CD4-positive, alpha-beta memory T cell (primary cell): ENCODE data around the gene LY9. TPM values are rescaled to one million over a fixed set of nuclear protein-coding genes. Genes with fewer than 3 reads are reported as not detected.
A peak's percentile ranks its signal among the peaks of the same experiment; 100 is the strongest.

Source experiments
- CTCF ChIA-PET: fragments of 350-600 bp; sonication (Branson Sonifier 250); formaldehyde crosslinking; loops from one replicate; lab custom pipeline; 2021; ENCODE audit warnings: inconsistent platforms; ENCODE audit not compliant: partially characterized antibody; lab: Charles Lee
- POLR2A ChIA-PET: fragments of 350-600 bp; sonication (Branson Sonifier 250); formaldehyde crosslinking; loops from one replicate; lab custom pipeline; 2021; ENCODE audit not compliant: partially characterized antibody; lab: Charles Lee
- DNase-seq, 5 donors: peaks; one replicate each; pipeline versions ENCODE4 v3.0.0 to v3.0.0-alpha.2; 2020 to 2022; ENCODE audit warnings: mixed read lengths in 1 of 5
- H3K27ac ChIP-seq: one replicate; pipeline ENCODE4 v1.7.0; 2013; ENCODE audit warnings: low read depth, low read length
- H3K27me3 ChIP-seq: 2 replicates; pipeline ENCODE4 v1.7.0; 2013; ENCODE audit warnings: mild to moderate bottlenecking, low read length, moderate library complexity; ENCODE audit not compliant: insufficient read depth
- H3K36me3 ChIP-seq: 2 replicates; pipeline ENCODE4 v1.7.0; 2013; ENCODE audit warnings: mild to moderate bottlenecking, low read length, moderate library complexity; ENCODE audit not compliant: insufficient read depth
- H3K4me1 ChIP-seq: 2 replicates; pipeline ENCODE4 v1.7.0; 2013; ENCODE audit warnings: mild to moderate bottlenecking, low read length, moderate library complexity; ENCODE audit not compliant: insufficient read depth
- H3K4me3 ChIP-seq, 2 donors: one replicate each; pipeline ENCODE4 v1.7.0; 2013; ENCODE audit warnings: low read length in 2 of 2, mild to moderate bottlenecking in 1 of 2
- H3K9me3 ChIP-seq, 2 donors: one replicate each; pipeline ENCODE4 v1.7.0; 2013; ENCODE audit warnings: low read length in 2 of 2, control low read depth in 1 of 2; ENCODE audit not compliant: control insufficient read depth in 1 of 2
- H3K27ac Mint-ChIP-seq, 7 donors: one replicate each; pipeline ENCODE4 v1.8.0; 2020 to 2021; ENCODE audit warnings: mixed read lengths in 7 of 7, mild to moderate bottlenecking in 6 of 7, inconsistent platforms in 3 of 7, moderate library complexity in 3 of 7
- H3K27me3 Mint-ChIP-seq, 2 donors: one replicate each; pipeline ENCODE4 v1.8.0; 2020 to 2021; ENCODE audit warnings: mixed read lengths in 2 of 2
- H3K36me3 Mint-ChIP-seq, 2 donors: one replicate each; pipeline ENCODE4 v1.8.0; 2020 to 2021; ENCODE audit warnings: mixed read lengths in 2 of 2, inconsistent platforms in 1 of 2, mild to moderate bottlenecking in 1 of 2
- H3K4me1 Mint-ChIP-seq, 4 donors: one replicate each; pipeline ENCODE4 v1.8.0; 2020 to 2021; ENCODE audit warnings: mixed read lengths in 4 of 4, mild to moderate bottlenecking in 1 of 4
- H3K4me3 Mint-ChIP-seq, 8 donors: one replicate each; pipeline ENCODE4 v1.8.0; 2020 to 2021; ENCODE audit warnings: mixed read lengths in 8 of 8, mild to moderate bottlenecking in 7 of 8, moderate library complexity in 6 of 8, inconsistent platforms in 3 of 8
- H3K9me3 Mint-ChIP-seq, 8 donors: one replicate each; pipeline ENCODE4 v1.8.0; 2020 to 2021; ENCODE audit warnings: mixed read lengths in 8 of 8, mild to moderate bottlenecking in 5 of 8, inconsistent platforms in 3 of 8, moderate library complexity in 1 of 8
- intact Hi-C: fragments of 100-400 bp; cut with micrococcal nuclease; formaldehyde crosslinking; loops from one replicate; pipeline ENCODE4 v1.15.1; 2023
- polyA plus RNA-seq, 2 donors: library from polyadenylated mRNA; unstranded; fragments of 300-500 nt; fragmentation: Illumina TruSeq; gene quantifications; one replicate each; pipeline ENCODE4 v1.2.3, GENCODE V29; 2021
- total RNA-seq, 2 experiments: library from RNA; stranded (reverse); gene quantifications; one replicate each; pipeline ENCODE4 v1.2.3, GENCODE V29; 2021

LY9 gene
- total and polyA plus RNA-seq, 4 experiments from 2014 or later: 131 to 211 (median 150) TPM

DNA sequence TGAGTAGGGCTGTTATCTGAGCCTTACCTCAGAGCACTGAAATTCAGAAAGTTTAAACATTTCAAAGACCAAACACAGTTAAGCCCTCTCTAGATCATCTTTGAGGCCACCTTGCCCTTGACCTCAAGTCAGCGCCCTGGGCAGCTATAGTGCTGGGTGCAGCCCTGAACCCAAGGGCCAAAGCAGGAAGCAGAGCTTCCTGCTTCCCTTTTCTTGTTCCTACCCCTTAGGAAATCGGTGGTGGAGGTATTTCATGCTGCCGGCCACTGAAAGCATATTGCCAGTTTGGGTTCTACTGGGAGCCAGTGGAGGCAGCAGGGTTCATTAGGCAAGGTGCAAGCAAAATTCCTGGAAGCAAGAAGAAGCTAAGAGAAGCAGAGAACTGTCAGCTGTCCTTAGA, 40.6 kb downstream of the LY9 start:
- H3K9me3 ChIP-seq: no peaks in the 10 kb centered on the region
- peak overlapping the region; percentile 70 to 99 (median 91) for H3K27ac Mint-ChIP-seq
- H3K9me3 Mint-ChIP-seq: no peaks in the 10 kb centered on the region
- H3K36me3 Mint-ChIP-seq: no peaks in the 10 kb centered on the region
- no peaks in the 10 kb centered on the region for H3K27me3 ChIP-seq
- no peak overlapping the region for H3K4me3 ChIP-seq
- no peaks in the 10 kb centered on the region for H3K27me3 Mint-ChIP-seq
- ChIA-PET CTCF (interaction anchor here (0.7 to 10.9 kb wide), 28 partner anchors 9 to 262 kb away, joined by 3 to 369 read pairs (median 9); partner anchors contain the start of genes ITLN1, ITLN2 and LY9), POLR2A (interaction anchor here (0.9 to 7.4 kb wide), 25 partner anchors 17 to 365 kb away, joined by 3 to 85 read pairs (median 5); partner anchors contain the start of genes DEDD, ITLN1, ITLN2 and KLHDC9)
- H3K27ac ChIP-seq: peak overlapping the region; percentile 33
- intact Hi-C loops: loop anchor here (5.0 kb wide), 1 partner anchor 261 kb away; the partner anchor contains the start of gene KLHDC9
- DNase-seq: no peak
- peaks cover 48% of the 10 kb centered on the region for H3K4me1 ChIP-seq
- H3K4me1 Mint-ChIP-seq: peaks cover 46 to 69% (median 58%) of the 10 kb centered on the region in 4 donors
- H3K36me3 ChIP-seq: no peaks in the 10 kb centered on the region
- H3K4me3 Mint-ChIP-seq: peak overlapping the region in 7 of 8 donors; percentile 31 to 70 (median 55)

- Mint-ChIP-seq H3K4me1 (peaks cover 46 to 69% (median 58%) of the 10 kb centered on the region in 4 donors), H3K27me3 (no peaks in the 10 kb centered on the region), H3K27ac (peak overlapping the region; percentile 70 to 99 (median 94)), H3K4me3 (peak overlapping the region in 6 of 8 donors; percentile 31 to 70 (median 51)), H3K36me3 (no peaks in the 10 kb centered on the region), H3K9me3 (no peaks in the 10 kb centered on the region)
- H3K27me3 ChIP-seq: no peaks in the 10 kb centered on the region
- ChIA-PET CTCF (interaction anchor here (0.7 to 10.9 kb wide), 29 partner anchors 8 to 262 kb away, joined by 3 to 369 read pairs (median 8); partner anchors contain the start of genes ITLN1, ITLN2 and LY9), POLR2A (interaction anchor here (0.6 to 7.4 kb wide), 38 partner anchors 11 to 914 kb away, joined by 3 to 85 read pairs (median 4); partner anchors contain the start of genes ARHGAP30, CD48, DEDD and ITLN1)
- H3K27ac ChIP-seq: peak overlapping the region; percentile 33
- no peak for DNase-seq
- H3K9me3 ChIP-seq: no peaks in the 10 kb centered on the region
- H3K4me1 ChIP-seq: peaks cover 48% of the 10 kb centered on the region
- H3K4me3 ChIP-seq: no peak overlapping the region
- intact Hi-C loops: loop anchor here (1.0 to 5.0 kb wide), 5 partner anchors 40 to 260 kb away; partner anchors contain the start of genes KLHDC9 and LY9
- no peaks in the 10 kb centered on the region for H3K36me3 ChIP-seq
Measured at GRCh38 chr1:160836981-160837557, 41.1 kb downstream of the LY9 start.

DNA sequence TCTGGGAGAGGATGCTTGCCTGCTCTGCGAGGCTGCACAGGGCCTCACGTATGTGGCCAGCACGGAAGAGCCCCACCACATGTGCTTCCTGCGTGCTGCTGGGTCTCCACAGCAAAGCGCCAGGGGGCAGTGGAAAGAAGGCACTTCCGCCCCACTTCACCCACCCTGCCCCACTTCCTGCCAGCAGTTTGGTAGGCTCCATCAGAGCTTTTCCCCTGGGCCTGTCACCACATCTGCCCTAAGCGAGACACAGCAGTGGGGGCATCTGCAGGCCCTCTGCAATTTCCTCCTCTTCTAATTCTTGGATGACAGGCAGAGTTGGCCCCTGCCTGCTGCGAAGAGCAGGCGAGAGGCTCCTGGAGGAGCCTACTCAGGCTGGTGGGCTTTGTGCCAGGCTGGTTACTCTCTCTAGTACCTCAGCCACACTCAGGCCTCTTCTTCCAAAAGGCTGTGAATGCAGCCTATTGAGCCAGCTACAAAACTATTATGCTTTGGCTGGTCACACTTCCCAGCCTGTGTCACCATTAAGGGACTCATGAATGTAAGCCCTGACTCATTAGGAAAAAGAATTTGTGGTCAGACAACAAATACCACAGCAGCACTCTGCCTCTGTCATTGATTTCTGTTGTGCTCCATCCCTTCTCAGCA, 41.7 kb downstream of the LY9 start:
- Mint-ChIP-seq H3K9me3 (no peaks in the 10 kb centered on the region), H3K4me3 (peak overlapping the region in 7 of 8 donors; percentile 52 to 88 (median 71)), H3K27me3 (peaks cover 0 to under 1% of the 10 kb centered on the region in 2 donors), H3K4me1 (peaks cover 46 to 69% (median 58%) of the 10 kb centered on the region in 4 donors), H3K27ac (peak overlapping the region; percentile 92 to 99 (median 94)), H3K36me3 (no peaks in the 10 kb centered on the region)
- H3K4me1 ChIP-seq: peaks cover 48% of the 10 kb centered on the region
- H3K4me3 ChIP-seq: no peak overlapping the region
- H3K36me3 ChIP-seq: no peaks in the 10 kb centered on the region
- intact Hi-C loops: loop anchor here (1.0 to 5.0 kb wide), 5 partner anchors 40 to 260 kb away; partner anchors contain the start of genes KLHDC9 and LY9
- ChIA-PET POLR2A (interaction anchor here (0.6 to 7.4 kb wide), 37 partner anchors 11 to 914 kb away, joined by 3 to 85 read pairs (median 4); partner anchors contain the start of genes ARHGAP30, CD48, DEDD and ITLN1), CTCF (interaction anchor here (0.7 to 10.9 kb wide), 26 partner anchors 8 to 261 kb away, joined by 3 to 369 read pairs (median 6); partner anchors contain the start of genes ITLN1, ITLN2 and LY9)
- DNase-seq: peak; percentile 88 to 91 (median 89)
- H3K27ac ChIP-seq: peak overlapping the region; percentile 60
- no peaks in the 10 kb centered on the region for H3K9me3 ChIP-seq
- no peaks in the 10 kb centered on the region for H3K27me3 ChIP-seq

DNA sequence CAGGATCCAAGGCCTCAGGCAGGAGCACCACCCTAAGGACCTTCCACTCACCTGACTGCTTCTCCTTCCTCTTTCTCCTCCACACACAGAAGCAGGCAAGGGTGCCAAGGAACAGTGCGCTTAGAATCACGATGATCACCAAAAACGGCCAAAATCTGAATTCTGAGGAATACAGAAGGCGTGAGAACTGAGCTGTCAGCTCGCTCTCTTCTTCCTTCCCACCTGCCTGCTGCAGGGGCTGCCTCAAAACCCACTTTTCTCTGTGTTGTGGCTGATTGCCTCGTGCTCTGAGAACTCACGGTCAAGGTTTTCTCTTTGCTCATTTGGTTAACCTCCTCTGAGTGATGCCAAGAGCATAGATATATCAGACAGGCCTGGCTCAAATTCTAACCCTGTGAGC, 42.9 kb downstream of the LY9 start:
- H3K4me3 ChIP-seq: no peak overlapping the region
- H3K9me3 ChIP-seq: no peaks in the 10 kb centered on the region
- Mint-ChIP-seq H3K4me3 (peak overlapping the region in 7 of 8 donors; percentile 17 to 88 (median 71)), H3K27me3 (peaks cover 1 to 2% of the 10 kb centered on the region in 2 donors), H3K9me3 (no peaks in the 10 kb centered on the region), H3K36me3 (no peaks in the 10 kb centered on the region), H3K4me1 (peaks cover 43 to 57% (median 52%) of the 10 kb centered on the region in 4 donors), H3K27ac (peak overlapping the region; percentile 92 to 99 (median 94))
- intact Hi-C loops: loop anchor here (5.0 kb wide), 1 partner anchor 258 kb away; the partner anchor contains the start of gene KLHDC9
- CTCF ChIA-PET: interaction anchor here (1.5 to 10.9 kb wide), 6 partner anchors 43 to 158 kb away, joined by 3 to 369 read pairs (median 61); partner anchors contain the start of genes ITLN1 and ITLN2
- POLR2A ChIA-PET: interaction anchor here (2.1 to 7.4 kb wide), 2 partner anchors 38 to 41 kb away, joined by 10 to 85 read pairs; partner anchors contain the start of gene LY9
- DNase-seq: peak in 1 of 5 donors; percentile 21
- H3K4me1 ChIP-seq: peaks cover 48% of the 10 kb centered on the region
- no peaks in the 10 kb centered on the region for H3K27me3 ChIP-seq
- no peaks in the 10 kb centered on the region for H3K36me3 ChIP-seq
- H3K27ac ChIP-seq: peak overlapping the region; percentile 60

GRCh38 chr1:160839746-160840145, 43.8 kb downstream of the LY9 start:
- H3K4me1 ChIP-seq: peaks cover 48% of the 10 kb centered on the region
- no peaks in the 10 kb centered on the region for H3K36me3 Mint-ChIP-seq
- H3K9me3 Mint-ChIP-seq: no peaks in the 10 kb centered on the region
- no peak overlapping the region for H3K4me3 ChIP-seq
- DNase-seq: no peak
- peaks cover 1 to 2% of the 10 kb centered on the region in 2 donors for H3K27me3 Mint-ChIP-seq
- H3K4me1 Mint-ChIP-seq: peaks cover 41 to 53% (median 49%) of the 10 kb centered on the region in 4 donors
- H3K27me3 ChIP-seq: no peaks in the 10 kb centered on the region
- intact Hi-C loops: loop anchor here (5.0 kb wide), 1 partner anchor 258 kb away; the partner anchor contains the start of gene KLHDC9
- ChIA-PET POLR2A (interaction anchor here (0.6 to 7.4 kb wide), 3 partner anchors 42 to 363 kb away, joined by 3 to 85 read pairs (median 3); partner anchors contain the start of gene LY9), CTCF (interaction anchor here (0.7 to 10.9 kb wide), 4 partner anchors 42 to 132 kb away, joined by 3 to 369 read pairs (median 94); partner anchors contain the start of genes ITLN1 and ITLN2)
- no peaks in the 10 kb centered on the region for H3K9me3 ChIP-seq
- no peak overlapping the region for H3K27ac ChIP-seq
- peak overlapping the region in 6 of 7 donors; percentile 3 to 99 (median 72) for H3K27ac Mint-ChIP-seq
- peak overlapping the region in 1 of 8 donors; percentile 31 for H3K4me3 Mint-ChIP-seq
- H3K36me3 ChIP-seq: no peaks in the 10 kb centered on the region

GRCh38 chr1:160841079-160841478, 45.1 kb downstream of the LY9 start:
- H3K4me3 Mint-ChIP-seq: no peak overlapping the region
- H3K36me3 Mint-ChIP-seq: no peaks in the 10 kb centered on the region
- Histone ChIP-seq H3K4me1 (peaks cover 37% of the 10 kb centered on the region), H3K4me3 (no peak overlapping the region), H3K36me3 (no peaks in the 10 kb centered on the region), H3K27ac (no peak overlapping the region), H3K9me3 (no peaks in the 10 kb centered on the region), H3K27me3 (no peaks in the 10 kb centered on the region)
- DNase-seq: no peak
- POLR2A ChIA-PET: interaction anchor here (1.0 kb wide), 1 partner anchor 36 kb away, joined by 3 read pairs; no protein-coding TSS in a partner anchor
- CTCF ChIA-PET: interaction anchor here (1.4 to 10.9 kb wide), 4 partner anchors 9 to 112 kb away, joined by 4 to 369 read pairs (median 6); partner anchors contain the start of gene ITLN2
- intact Hi-C loops: no loop called here
- no peak overlapping the region for H3K27ac Mint-ChIP-seq
- peaks cover 35 to 40% (median 38%) of the 10 kb centered on the region in 4 donors for H3K4me1 Mint-ChIP-seq
- H3K27me3 Mint-ChIP-seq: peaks cover 1 to 2% of the 10 kb centered on the region in 2 donors
- H3K9me3 Mint-ChIP-seq: no peaks in the 10 kb centered on the region
